Panc1 (cell line): ENCODE results near the gene SLC39A10. TPM values are rescaled to one million over a fixed set of nuclear protein-coding genes. Genes with fewer than 3 reads are reported as not detected.

Experiments used
- ATAC-seq: fragments of 200-7000 bp; cut with Tn5 transposase; 2 replicates; pipeline ENCODE4 v1.9.1; 2020; ENCODE audit warnings: mild to moderate bottlenecking, moderate library complexity
- BruUV-seq: library from RNA; stranded (reverse); fragments of 400-500 nt; replicated peaks from 2 replicates; lab custom pipeline; 2021; lab: Mats Ljungman, UMichigan
- CTCF ChIA-PET: fragments of 300-600 bp; sonication (Branson Sonifier 250); formaldehyde crosslinking; loops from one replicate; lab custom pipeline; 2022; ENCODE audit warnings: antibody characterized with exemption; lab: Charles Lee
- POLR2A ChIA-PET: fragments of 300-600 bp; sonication (Branson Sonifier 250); formaldehyde crosslinking; loops from one replicate; lab custom pipeline; 2022; ENCODE audit warnings: antibody characterized with exemption; lab: Charles Lee
- DNase-seq: peaks from one replicate; pipeline ENCODE4 v3.0.0-alpha.2; 2010; ENCODE audit warnings: low read depth, low spot score
- H3K27ac ChIP-seq: 2 replicates; pipeline ENCODE4 v1.5.1; 2011; ENCODE audit warnings: mild to moderate bottlenecking, low read length, inconsistent platforms
- H3K27me3 ChIP-seq: fragments of 200-500 bp; sonication (Bioruptor generic); 2 replicates; pipeline ENCODE4 v1.6.0; 2014; ENCODE audit warnings: low read length, inconsistent platforms; ENCODE audit not compliant: control insufficient read depth, insufficient read depth
- H3K36me3 ChIP-seq: fragments of 200-500 bp; sonication (Bioruptor generic); 2 replicates; pipeline ENCODE4 v1.5.1; 2014; ENCODE audit warnings: inconsistent platforms, mild to moderate bottlenecking, low read length, moderate library complexity; ENCODE audit not compliant: control insufficient read depth, insufficient read depth
- H3K4me1 ChIP-seq: 2 replicates; pipeline ENCODE4 v1.5.1; 2011; ENCODE audit warnings: inconsistent platforms, mild to moderate bottlenecking, low read length, moderate library complexity; ENCODE audit not compliant: control insufficient read depth, insufficient read depth
- H3K4me3 ChIP-seq, 2 experiments: 2 replicates each; pipeline ENCODE4 v1.5.1; 2011 to 2012; ENCODE audit warnings: low read depth in 2 of 2, low read length in 2 of 2, mild to moderate bottlenecking in 2 of 2, inconsistent platforms in 1 of 2, moderate library complexity in 1 of 2
- H3K9me3 ChIP-seq: fragments of 200-500 bp; sonication (Bioruptor generic); 2 replicates; pipeline ENCODE4 v1.5.1; 2014; ENCODE audit warnings: low read depth, mild to moderate bottlenecking, inconsistent platforms, low read length, moderate library complexity; ENCODE audit not compliant: control insufficient read depth, insufficient read depth
- POLR2AphosphoS5 ChIP-seq: IDR thresholded peaks from 2 replicates; pipeline ENCODE4 v1.6.1; 2012; ENCODE audit warnings: mild to moderate bottlenecking, low read depth, low read length, moderate library complexity
- SIN3A ChIP-seq: IDR thresholded peaks from 2 replicates; pipeline ENCODE4 v1.6.1; 2012; ENCODE audit warnings: low read depth, mild to moderate bottlenecking, low read length, moderate library complexity, borderline replicate concordance; ENCODE audit not compliant: insufficient read depth
- TCF7L2 ChIP-seq: IDR thresholded peaks from 2 replicates; pipeline ENCODE4 v1.6.1; 2011; ENCODE audit warnings: mild to moderate bottlenecking, low read depth, low read length, inconsistent platforms
- in situ Hi-C: cut with HindIII; loops from 2 replicates; pipeline ENCODE4 v1.10.0; 2016; ENCODE audit warnings: low sequenced_read_pairs, low pct_unique_long_range_greater_than_20kb
- intact Hi-C: fragments of 100-400 bp; cut with micrococcal nuclease; formaldehyde crosslinking; loops from one replicate; pipeline ENCODE4 v1.10.0; 2022; ENCODE audit not compliant: unreplicated experiment
- total RNA-seq: library from RNA; stranded (reverse); gene quantifications from one replicate; pipeline ENCODE4 v1.2.1, GENCODE V29; 2021; ENCODE audit not compliant: unreplicated experiment
- TF ChIP-seq, protein P1 (sequence below): fragments of 450-650 bp; IDR thresholded peaks from 2 replicates; pipeline ENCODE4 v1.5.1; 2017; ENCODE audit warnings: mild to moderate bottlenecking
- TF ChIP-seq, protein P2 (sequence below), 2 experiments: IDR thresholded peaks; 2 replicates each; pipeline ENCODE4 v1.6.1; 2011 to 2012; ENCODE audit warnings: low read depth in 2 of 2, control low read depth in 1 of 2, low read length in 1 of 2, mild to moderate bottlenecking in 1 of 2, moderate library complexity in 1 of 2; ENCODE audit not compliant: insufficient read depth in 1 of 2

The SLC39A10 gene
- total RNA-seq, 1 experiment from 2014 or later = 45.9 TPM

DNA sequence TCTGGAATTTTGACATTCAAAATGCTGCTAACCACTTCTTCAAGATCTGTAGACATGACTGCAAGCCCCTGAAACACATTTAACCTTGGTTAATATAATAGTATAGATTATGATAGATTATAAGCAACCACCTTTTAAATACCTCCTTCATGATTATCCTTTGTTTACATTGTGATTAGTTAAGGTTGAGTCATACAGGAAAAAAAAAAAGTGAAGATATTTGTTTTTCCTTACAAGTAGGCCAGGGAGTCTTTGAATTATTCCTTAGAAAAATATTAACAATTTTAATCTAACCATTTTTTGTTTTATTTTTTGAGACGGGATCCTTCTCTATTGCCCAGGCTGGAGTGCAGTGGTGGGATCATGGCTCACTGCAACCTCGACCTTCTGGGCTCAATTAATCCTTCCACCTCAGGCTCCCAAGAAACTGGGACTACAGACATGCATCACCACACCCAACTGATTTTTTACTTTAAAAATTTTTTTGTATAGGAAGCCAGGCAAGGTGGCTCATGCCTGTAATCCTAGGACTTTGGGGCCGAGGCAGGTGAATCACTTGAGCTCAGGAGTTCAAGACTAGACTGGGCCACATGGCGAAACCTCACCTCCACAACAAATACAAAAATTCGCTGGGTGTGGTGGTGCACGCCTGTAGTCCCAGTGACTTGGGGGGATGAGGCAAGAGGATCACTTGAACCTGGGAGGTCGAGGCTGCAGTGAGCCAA is 99.4 kb downstream of the SLC39A10 start:
- ATAC-seq (no peak), DNase-seq (peak; percentile 38)
- no peak overlapping the region for H3K27ac ChIP-seq
- ChIA-PET POLR2A (no interaction called here), CTCF (no interaction called here)
- in situ Hi-C loops (no loop called here), intact Hi-C loops (no loop called here)
- H3K4me3 ChIP-seq = no peak overlapping the region
- no peaks in the 10 kb centered on the region for H3K36me3 ChIP-seq
- no peaks in the 10 kb centered on the region for H3K9me3 ChIP-seq
- H3K27me3 ChIP-seq = no peaks in the 10 kb centered on the region
- H3K4me1 ChIP-seq = no peaks in the 10 kb centered on the region
- BruUV-seq = no TSS peak
- no peak for TF ChIP-seq SIN3A
- TF ChIP-seq, protein P1, sequence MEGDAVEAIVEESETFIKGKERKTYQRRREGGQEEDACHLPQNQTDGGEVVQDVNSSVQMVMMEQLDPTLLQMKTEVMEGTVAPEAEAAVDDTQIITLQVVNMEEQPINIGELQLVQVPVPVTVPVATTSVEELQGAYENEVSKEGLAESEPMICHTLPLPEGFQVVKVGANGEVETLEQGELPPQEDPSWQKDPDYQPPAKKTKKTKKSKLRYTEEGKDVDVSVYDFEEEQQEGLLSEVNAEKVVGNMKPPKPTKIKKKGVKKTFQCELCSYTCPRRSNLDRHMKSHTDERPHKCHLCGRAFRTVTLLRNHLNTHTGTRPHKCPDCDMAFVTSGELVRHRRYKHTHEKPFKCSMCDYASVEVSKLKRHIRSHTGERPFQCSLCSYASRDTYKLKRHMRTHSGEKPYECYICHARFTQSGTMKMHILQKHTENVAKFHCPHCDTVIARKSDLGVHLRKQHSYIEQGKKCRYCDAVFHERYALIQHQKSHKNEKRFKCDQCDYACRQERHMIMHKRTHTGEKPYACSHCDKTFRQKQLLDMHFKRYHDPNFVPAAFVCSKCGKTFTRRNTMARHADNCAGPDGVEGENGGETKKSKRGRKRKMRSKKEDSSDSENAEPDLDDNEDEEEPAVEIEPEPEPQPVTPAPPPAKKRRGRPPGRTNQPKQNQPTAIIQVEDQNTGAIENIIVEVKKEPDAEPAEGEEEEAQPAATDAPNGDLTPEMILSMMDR = no peak
- TF ChIP-seq POLR2AphosphoS5 = no peak
- no peak for TF ChIP-seq TCF7L2
- TF ChIP-seq, protein P2, sequence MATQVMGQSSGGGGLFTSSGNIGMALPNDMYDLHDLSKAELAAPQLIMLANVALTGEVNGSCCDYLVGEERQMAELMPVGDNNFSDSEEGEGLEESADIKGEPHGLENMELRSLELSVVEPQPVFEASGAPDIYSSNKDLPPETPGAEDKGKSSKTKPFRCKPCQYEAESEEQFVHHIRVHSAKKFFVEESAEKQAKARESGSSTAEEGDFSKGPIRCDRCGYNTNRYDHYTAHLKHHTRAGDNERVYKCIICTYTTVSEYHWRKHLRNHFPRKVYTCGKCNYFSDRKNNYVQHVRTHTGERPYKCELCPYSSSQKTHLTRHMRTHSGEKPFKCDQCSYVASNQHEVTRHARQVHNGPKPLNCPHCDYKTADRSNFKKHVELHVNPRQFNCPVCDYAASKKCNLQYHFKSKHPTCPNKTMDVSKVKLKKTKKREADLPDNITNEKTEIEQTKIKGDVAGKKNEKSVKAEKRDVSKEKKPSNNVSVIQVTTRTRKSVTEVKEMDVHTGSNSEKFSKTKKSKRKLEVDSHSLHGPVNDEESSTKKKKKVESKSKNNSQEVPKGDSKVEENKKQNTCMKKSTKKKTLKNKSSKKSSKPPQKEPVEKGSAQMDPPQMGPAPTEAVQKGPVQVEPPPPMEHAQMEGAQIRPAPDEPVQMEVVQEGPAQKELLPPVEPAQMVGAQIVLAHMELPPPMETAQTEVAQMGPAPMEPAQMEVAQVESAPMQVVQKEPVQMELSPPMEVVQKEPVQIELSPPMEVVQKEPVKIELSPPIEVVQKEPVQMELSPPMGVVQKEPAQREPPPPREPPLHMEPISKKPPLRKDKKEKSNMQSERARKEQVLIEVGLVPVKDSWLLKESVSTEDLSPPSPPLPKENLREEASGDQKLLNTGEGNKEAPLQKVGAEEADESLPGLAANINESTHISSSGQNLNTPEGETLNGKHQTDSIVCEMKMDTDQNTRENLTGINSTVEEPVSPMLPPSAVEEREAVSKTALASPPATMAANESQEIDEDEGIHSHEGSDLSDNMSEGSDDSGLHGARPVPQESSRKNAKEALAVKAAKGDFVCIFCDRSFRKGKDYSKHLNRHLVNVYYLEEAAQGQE (IDR thresholded peaks at IDR 0.05; ENCODE audit: insufficient read depth in 1 of 2, low read depth in 2 of 2, low read length in 1 of 2) = no peak

DNA sequence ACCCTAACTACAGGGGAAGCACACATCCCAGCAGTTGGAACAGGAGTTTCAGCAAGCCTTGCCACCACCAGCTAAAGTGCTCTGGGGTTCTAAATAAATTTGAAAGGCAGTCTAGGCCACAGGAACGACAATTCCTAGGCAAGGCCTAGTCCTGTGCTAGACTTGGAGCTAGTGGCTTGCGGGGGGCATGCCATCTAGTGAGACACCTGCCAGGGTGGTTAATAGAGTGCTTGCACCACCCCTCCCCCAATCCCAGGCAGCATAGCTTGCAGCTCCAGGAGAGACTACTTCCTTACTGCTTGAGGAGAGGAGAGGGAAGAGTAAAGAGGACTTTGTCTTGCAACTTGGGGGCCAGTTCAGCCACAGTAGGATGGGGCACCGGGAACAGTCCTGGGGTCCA is 101.8 kb downstream of the SLC39A10 start:
- in situ Hi-C loops = no loop called here
- Histone ChIP-seq H3K4me3 (no peak overlapping the region), H3K27ac (no peak overlapping the region), H3K27me3 (no peaks in the 10 kb centered on the region), H3K36me3 (no peaks in the 10 kb centered on the region), H3K4me1 (no peaks in the 10 kb centered on the region), H3K9me3 (no peaks in the 10 kb centered on the region)
- intact Hi-C loops = no loop called here
- DNase-seq (no peak), ATAC-seq (no peak)
- ChIA-PET CTCF (no interaction called here), POLR2A (no interaction called here)
- BruUV-seq = no TSS peak
- no peak for TF ChIP-seq POLR2AphosphoS5
- TF ChIP-seq, protein P2 (IDR thresholded peaks at IDR 0.05; ENCODE audit: insufficient read depth in 1 of 2, low read depth in 2 of 2, low read length in 1 of 2) = no peak
- TF ChIP-seq SIN3A = no peak
- TF ChIP-seq, protein P1 = no peak
- no peak for TF ChIP-seq TCF7L2
